ENCODE measurements around the gene BHLHE40.

The BHLHE40 gene

DNA sequence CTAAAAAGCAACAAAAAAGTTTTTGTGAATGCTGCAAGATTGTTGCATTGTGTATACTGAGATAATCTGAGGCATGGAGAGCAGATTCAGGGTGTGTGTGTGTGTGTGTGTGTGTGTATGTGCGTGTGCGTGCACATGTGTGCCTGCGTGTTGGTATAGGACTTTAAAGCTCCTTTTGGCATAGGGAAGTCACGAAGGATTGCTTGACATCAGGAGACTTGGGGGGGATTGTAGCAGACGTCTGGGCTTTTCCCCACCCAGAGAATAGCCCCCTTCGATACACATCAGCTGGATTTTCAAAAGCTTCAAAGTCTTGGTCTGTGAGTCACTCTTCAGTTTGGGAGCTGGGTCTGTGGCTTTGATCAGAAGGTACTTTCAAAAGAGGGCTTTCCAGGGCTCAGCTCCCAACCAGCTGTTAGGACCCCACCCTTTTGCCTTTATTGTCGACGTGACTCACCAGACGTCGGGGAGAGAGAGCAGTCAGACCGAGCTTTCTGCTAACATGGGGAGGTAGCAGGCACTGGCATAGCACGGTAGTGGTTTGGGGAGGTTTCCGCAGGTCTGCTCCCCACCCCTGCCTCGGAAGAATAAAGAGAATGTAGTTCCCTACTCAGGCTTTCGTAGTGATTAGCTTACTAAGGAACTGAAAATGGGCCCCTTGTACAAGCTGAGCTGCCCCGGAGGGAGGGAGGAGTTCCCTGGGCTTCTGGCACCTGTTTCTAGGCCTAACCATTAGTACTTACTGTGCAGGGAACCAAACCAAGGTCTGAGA, 4.7 kb downstream of the BHLHE40 start:
- DNase-seq (ENCODE audit: low read depth): peak; percentile 87

GRCh38 chr3:4984511-4984864, 5.3 kb downstream of the BHLHE40 start:
- peak; percentile 20 for DNase-seq (ENCODE audit: low read depth)

DNA sequence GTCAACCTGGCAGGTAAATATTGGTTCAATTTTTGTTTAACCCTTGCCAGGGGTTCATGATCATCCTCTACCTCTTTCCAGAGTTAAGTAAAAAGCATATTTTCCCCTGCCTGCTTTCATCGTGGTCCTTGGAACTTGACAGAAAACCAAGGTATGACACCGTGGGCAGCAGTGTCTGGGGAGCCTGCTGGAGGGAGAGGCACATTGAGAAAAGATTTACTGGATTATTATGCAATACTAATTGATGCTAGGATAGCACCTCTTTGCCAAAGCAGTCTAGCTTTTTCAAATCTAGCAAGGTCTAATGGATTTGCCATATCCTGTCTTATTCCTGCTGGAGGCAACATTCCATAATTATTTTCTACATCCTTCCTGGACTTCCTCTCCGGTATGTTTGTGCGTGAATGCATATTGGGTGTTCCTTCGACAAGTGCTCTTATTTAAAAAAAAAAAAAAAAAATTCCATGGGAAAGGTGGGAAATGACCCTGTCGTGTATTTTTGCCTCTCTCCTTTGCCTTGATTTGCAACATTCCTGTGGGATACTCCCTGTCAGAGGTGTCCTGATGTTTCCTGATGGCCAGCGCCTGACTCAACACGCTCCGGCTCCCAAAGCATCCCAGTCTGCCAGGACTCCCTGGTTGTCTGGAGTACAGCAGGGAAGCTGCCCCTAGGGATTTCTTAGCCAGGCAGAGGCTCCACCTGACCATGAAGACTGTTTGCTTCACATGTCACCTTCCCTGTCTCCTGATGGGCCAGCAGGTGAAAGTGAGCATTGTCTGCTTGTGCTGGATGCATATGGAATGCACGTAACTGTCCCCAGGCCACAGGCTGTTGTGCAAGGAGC, 6.3 kb downstream of the BHLHE40 start:
- DNase-seq (ENCODE audit: low read depth): peak; percentile 67

- no peak for DNase-seq (ENCODE audit: low read depth)
These were observed 7.0 kb downstream of the BHLHE40 start for GRCh38 chr3:4986175-4986781.

DNA sequence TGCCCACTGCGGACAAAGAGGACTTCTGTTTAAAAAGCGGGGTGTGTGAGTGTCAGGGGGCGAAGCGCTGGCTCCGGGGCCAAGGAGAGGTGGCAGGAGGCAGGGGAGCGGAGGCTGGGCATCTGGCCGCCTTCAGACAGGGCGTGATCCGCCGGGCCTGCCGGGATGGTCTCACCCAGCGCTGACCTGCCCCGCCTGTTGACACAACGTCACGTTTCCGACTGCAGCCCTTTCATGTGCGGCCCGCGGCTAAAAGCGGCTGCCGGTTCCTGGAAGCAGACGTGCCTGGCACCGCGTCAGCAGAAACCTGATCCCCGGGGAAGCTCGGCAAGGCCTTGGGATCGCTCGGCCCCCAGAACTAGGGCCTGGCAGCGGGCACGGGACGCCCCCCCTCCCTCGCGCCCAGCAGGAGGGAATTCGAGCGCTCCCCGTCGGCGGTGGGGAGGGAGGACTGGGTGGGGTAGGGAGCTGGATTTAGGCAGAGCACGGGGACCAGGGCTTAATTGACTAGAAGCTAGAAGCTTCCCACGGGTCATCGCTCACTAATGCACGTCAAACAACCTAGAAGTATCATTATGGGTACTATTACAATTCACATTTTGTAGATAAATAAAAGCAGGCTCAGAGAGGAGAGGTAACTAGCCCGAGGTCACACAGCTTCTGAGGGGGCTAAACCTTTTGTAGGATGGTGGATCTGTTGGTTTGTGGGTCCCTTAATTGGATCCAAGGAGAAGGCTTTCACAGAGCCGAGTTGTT, 7.7 kb downstream of the BHLHE40 start:
- peak; percentile 99 for DNase-seq (ENCODE audit: low read depth)

GRCh38 chr3:4987538-4988296, 8.5 kb downstream of the BHLHE40 start:
- DNase-seq (ENCODE audit: low read depth): no peak

GRCh38 chr3:4988983-4989834, 10.0 kb downstream of the BHLHE40 start:
- peak; percentile 61 for DNase-seq (ENCODE audit: low read depth)

DNA sequence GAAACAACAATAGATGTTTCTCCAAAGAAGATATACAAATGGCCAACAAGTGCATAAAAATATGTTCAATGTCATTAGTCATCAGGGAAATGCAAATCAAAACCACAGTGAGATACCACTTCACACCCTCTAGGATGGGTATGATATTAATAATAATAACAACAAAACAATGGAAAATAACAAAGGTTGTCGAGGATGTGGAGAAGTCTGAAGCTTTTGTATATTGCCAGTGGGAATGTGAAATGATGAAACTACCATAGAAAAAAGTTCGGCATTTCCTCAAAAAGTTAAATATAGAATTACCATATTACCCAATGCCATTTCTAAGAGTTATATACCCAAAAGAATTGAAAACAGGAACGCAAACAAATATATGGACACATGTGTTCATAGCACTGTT, 10.8 kb downstream of the BHLHE40 start:
- no peak for DNase-seq (ENCODE audit: low read depth)

GRCh38 chr3:4992118-4992517, 12.9 kb downstream of the BHLHE40 start:
- no peak for DNase-seq (ENCODE audit: low read depth)

GRCh38 chr3:4993276-4994143, 14.3 kb downstream of the BHLHE40 start:
- no peak for DNase-seq (ENCODE audit: low read depth)

GRCh38 chr3:4994144-4994730, 15.0 kb downstream of the BHLHE40 start:
- peak; percentile 81 for DNase-seq (ENCODE audit: low read depth)

- DNase-seq (ENCODE audit: low read depth): peak; percentile 94
These were observed 15.7 kb downstream of the BHLHE40 start for GRCh38 chr3:4994823-4995499.

DNA sequence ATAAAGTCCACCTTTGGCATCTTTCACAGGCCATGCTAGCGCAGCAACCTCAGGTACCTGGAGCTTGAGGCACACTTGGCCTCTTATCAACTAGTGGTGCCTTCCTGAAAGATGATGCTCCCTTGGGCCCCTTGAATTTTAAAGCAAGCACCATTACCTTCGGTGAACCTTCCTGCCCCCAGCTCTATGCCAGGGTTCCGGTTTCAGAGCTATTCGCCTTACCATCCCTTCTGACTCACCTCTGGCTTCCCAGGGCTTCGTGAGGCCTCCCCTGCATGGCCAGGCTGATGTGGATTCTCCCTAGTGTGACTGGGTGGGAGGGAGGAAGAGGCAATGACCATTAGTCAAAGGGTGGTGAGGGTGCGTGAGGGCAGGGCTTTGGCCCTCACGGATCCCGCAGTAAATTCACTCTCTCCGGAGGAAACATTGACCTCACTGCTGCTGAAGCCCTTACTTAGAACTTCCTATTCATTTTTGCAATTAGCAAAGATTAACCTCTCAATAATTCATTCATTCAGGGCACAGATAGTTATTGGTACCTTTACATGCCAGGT, 16.3 kb downstream of the BHLHE40 start:
- peak; percentile 80 for DNase-seq (ENCODE audit: low read depth)

DNA sequence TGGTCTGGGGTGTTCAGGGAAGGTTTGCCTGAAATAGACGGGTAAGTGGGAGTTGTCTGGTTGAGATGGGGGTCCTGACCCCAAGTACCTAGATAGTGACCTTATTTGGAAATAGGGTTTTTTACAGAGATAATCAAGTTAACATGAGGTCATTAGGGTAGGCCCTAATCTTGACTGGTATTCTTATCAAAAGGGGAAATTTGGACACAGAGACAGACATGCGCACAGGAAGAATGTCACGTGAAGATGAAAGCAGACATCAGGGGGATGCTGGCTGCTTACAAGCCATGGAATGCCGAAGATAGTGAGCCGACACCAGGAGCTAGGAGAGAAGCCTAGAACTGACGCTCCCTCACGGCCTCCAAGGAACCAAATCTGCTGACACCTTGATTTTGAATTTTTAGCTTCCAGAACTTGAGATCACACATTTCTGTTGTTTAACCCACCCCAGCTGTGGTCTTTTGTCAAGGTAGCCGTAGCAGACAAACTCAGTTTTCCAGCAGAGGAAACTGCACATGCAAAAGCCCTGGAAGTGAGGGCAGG, 17.1 kb downstream of the BHLHE40 start:
- no peak for DNase-seq (ENCODE audit: low read depth)

- no peak for DNase-seq (ENCODE audit: low read depth)
These were observed 17.6 kb downstream of the BHLHE40 start for GRCh38 chr3:4996771-4997291.

GRCh38 chr3:4997946-4998345, 18.7 kb downstream of the BHLHE40 start:
- DNase-seq (ENCODE audit: low read depth): no peak

- no peak for DNase-seq (ENCODE audit: low read depth)
These were observed 20.4 kb downstream of the BHLHE40 start for GRCh38 chr3:4999531-5000184.

Measured in iris pigment epithelial cell (primary cell).